GM12891 (cell line): Measurements from ENCODE around the gene RGS3.

Experiments
- PAX5 ChIP-seq: IDR thresholded peaks from 2 replicates; pipeline ENCODE4 v1.6.1; 2011; ENCODE audit warnings: low read length, moderate library complexity, mild to moderate bottlenecking; ENCODE audit not compliant: insufficient read depth, severe bottlenecking
- POLR2A ChIP-seq: IDR thresholded peaks from 2 replicates; pipeline ENCODE4 v1.6.1; 2011; ENCODE audit warnings: low read depth, low read length, control low read depth
- POLR2AphosphoS5 ChIP-seq: IDR thresholded peaks from 2 replicates; pipeline ENCODE4 v1.6.1; 2011; ENCODE audit warnings: low read depth, low read length, control low read depth
- POU2F2 ChIP-seq: IDR thresholded peaks from 2 replicates; pipeline ENCODE4 v1.6.1; 2011; ENCODE audit warnings: low read depth, mild to moderate bottlenecking, control low read depth, low read length, moderate library complexity
- SPI1 ChIP-seq: IDR thresholded peaks from 2 replicates; pipeline ENCODE4 v1.6.1; 2011; ENCODE audit warnings: low read depth, low read length, control low read depth
- TAF1 ChIP-seq: IDR thresholded peaks from 2 replicates; pipeline ENCODE4 v1.6.1; 2011; ENCODE audit warnings: low read depth, low read length, control low read depth

DNA sequence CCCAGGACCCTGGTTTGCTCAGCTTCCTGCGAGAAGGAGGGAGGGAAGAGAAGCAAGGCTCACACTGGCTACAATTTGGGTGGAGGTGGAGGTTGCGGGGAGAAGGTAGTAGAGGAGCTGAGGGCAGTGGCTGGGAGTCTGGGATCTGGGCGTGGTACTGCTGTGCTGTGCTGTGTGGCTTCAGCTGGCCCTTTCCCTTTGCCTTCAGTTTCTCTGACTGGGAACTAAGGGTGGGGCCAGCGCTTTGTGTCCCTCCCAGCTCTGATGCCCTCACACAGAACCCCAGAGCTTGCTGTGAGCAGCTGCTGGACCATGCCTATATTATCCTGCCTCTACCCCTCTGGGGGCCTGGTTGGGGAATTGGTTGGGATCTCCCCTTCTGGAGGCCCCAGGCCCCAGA lies 60.9 kb downstream of the RGS3 start:
- TF ChIP-seq POU2F2: no peak
- no peak for TF ChIP-seq POLR2A
- no peak for TF ChIP-seq POLR2AphosphoS5
- TF ChIP-seq TAF1: no peak
- TF ChIP-seq SPI1: no peak
- TF ChIP-seq PAX5: no peak
